NCI-H524 treated with DMSO at 0.1 percent for 48 hours (cell line): ENCODE results near the gene CDH6.

Source experiments
- DNase-seq: peaks from one replicate; lab custom pipeline; 2025; lab: John Stamatoyannopoulos, UW

CDH6 gene

GRCh38 chr5:31250201-31250600, 56.7 kb downstream of the CDH6 start:
- DNase-seq, result no peak

GRCh38 chr5:31251032-31251431, 57.5 kb downstream of the CDH6 start:
- no peak for DNase-seq

- DNase-seq, result no peak
Observed at GRCh38 chr5:31255041-31255440, 61.6 kb downstream of the CDH6 start.

DNA sequence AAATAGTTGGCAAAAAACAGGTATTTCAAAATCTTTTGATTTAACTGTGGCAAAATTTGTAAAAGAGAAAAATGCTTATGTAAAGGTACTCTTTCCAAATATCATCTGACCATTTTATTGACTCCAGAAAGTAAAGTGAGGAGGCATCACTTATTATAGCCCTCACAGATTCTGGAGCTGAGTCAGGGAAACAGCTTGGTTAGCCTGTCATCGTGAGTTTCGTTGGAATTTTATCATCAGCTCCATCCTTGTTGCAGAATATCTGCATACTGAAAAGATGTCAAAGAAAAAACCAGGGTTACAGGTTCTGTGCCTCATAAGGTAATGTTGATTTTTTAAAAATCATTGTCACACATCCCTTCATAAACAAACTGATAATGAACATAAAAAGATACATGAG, 74.8 kb downstream of the CDH6 start:
- DNase-seq, result no peak

DNA sequence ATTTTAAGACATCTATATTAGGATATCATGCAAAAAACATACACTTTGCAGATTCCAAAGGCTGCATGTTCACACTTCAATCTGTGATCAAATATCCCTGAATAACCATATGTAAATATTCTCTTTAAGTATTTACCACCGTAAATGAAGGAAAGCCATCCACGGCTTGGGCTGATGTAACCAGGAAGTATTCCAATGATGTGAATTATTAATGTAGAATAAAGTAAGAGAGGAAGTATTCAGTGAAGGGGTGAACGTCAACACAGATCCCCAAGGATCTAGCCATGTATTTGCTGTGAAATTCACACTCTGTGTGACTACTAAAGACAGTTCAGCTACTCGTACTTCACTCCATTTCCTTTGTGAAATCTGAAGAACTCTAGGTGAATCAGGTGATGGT, 75.2 kb downstream of the CDH6 start:
- no peak for DNase-seq

DNA sequence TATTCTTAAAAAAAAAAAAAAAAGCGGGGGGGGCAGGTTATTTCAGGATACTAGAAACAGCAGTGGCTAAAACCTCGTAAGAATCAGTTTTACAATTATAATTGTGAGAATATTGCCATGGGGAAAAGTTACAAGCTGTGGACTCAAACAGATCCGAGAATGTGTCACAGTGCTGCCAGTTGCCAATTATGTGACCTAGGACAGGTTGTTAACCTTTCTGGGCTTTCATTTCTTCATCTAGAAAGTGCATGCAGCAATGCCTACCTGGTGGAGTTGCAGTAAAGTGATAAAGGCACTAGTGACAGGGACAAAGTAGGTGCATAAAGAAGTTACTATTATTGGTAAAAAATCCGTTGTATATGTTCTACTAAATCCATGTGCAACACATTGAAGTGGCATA, 75.8 kb downstream of the CDH6 start:
- DNase-seq, result no peak

DNA sequence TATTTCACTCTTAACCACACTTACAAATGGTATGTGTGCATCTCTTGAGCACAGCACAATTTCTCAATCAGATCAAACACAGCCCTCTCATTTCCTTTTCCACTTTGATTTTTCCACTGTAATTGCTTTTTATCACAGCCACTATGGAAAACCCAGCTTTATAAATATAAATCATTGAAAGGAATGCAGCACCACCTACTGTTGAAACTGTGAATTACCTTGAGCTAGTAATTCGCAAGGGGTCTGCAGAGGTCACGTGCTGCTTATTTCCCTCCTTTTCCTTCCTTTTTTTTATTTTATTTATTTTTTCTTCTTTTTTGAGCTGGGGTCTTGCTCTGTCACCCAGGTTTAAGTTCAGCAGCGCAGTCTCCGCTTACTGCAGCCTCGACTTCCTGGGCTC, 76.9 kb downstream of the CDH6 start:
- no peak for DNase-seq

GRCh38 chr5:31271567-31271966, 78.1 kb downstream of the CDH6 start:
- no peak for DNase-seq

GRCh38 chr5:31273161-31273560, 79.7 kb downstream of the CDH6 start:
- no peak for DNase-seq

- no peak for DNase-seq
Observed at GRCh38 chr5:31273631-31274378, 80.3 kb downstream of the CDH6 start.

DNA sequence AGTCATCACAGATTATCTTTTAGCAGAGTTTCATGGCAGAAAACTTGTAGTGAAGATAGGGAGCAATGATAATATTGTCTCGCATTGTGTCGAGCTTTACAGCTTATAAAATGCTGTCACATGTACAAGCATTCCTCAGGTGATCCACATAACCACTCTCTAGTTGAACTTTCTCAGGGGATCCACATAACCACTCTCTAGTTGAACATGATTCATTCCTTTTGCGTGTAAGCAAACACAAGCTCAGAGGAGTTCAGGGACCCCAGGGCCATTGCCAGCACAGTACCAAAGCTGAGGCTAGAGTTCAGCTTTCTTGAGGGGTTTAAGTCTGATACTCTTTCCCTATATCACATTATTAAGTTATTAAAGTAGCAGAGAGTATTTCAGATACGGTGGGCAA, 86.7 kb downstream of the CDH6 start:
- DNase-seq, result no peak

DNA sequence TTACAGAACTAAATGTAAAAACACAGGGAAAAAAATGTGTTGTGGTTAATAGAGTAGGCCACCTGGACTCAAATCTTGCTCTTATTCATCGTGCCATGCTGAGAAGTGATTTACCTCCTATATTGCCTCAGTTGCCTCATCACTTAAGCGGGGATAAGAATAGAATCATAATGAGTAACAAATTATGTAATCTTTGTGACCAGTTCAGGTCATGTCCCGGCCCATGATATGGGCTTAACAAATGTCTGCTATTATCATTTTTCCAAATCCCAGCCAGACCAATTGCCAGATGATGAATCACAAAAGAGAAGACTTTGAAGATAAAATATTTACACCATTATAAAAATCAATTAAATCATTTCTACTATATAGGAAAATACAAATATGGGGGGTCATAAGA, 89.8 kb downstream of the CDH6 start:
- DNase-seq, result no peak

DNA sequence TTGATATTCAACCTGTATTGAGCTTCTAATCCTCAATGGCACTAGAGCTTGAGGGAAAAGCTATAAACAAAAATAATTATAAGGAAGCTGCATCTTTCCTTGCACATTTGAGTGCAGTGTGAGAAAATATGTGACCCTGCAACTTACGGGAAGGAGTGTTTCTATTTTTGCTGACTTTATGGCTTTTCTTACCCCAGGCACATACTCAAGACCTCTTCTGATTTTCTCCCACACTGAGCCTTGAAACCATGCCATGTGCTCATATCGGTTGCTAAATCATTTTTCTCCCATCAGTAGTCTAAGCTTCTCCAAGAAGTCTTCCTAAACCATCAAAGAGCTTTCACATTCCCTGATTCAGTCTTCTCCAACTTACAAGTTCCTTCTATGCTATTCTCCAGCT, 91.5 kb downstream of the CDH6 start:
- DNase-seq, result no peak

- DNase-seq, result no peak
Observed at GRCh38 chr5:31287985-31288384, 94.5 kb downstream of the CDH6 start.

DNA sequence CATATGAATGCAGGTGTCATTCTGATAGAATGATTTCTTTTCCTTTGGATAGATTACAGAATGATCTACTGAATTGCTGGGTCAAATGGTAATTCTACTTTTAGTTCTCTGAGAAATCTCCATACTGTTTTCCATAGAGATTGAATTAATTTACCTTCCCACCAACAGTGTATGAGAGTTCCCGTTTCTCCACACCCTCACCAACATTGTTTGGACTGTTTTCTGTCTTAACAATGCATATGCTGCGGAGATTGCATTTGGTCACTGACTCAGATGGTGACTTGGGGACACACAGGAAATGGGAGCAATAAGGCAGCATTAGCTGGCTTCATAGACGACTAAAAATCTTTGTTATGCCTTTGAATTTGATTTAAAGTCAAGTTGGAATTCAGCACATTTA, 95.9 kb downstream of the CDH6 start:
- no peak for DNase-seq

DNA sequence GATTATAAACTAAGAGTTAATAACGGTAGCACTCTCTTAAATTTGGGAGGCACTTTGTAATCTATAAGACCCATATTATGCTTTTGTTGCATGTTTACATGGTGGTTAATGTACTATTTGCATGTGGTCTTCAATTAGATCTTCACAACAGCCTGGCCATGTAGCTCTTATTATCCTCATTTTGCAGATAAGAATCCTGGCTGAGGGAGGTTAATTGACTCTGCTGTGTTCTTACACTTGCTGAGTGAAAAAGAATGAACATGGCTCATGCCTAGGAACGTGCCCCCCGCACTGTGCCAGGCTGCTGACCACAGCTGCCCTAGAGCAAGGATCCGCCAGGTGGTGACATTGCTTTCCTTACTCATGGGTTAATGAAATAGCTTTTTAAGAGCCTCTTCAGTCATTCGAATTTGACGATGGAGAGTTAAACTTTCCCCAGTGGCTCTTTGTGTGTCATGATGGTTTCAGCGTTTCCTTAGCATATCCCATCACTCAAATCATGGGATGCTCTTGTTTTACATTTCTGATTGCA, 97.9 kb downstream of the CDH6 start:
- no peak for DNase-seq

DNA sequence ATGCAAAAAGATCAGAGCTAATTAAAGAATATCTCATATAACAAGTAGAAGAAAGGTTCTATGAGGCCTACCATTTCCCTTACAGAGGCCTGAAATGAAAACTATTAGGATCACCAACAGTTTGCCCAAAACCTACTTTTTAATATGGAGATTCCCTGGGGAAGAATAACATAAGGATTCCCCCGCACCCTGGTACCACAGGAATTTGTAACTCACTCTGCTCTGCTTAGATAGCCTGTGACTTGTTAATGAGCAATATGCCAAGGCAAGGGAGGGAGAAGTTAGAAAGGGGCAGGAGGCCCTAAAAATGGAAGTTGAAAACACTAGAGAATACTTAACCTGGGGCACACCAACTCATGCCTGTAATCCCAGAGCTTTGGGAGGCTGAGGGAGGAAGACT, 107.0 kb downstream of the CDH6 start:
- no peak for DNase-seq

GRCh38 chr5:31301833-31302232, 108.3 kb downstream of the CDH6 start:
- no peak for DNase-seq

GRCh38 chr5:31303688-31304087, 110.2 kb downstream of the CDH6 start:
- DNase-seq, result no peak

- no peak for DNase-seq
Observed at GRCh38 chr5:31317665-31318064, 124.2 kb downstream of the CDH6 start.

DNA sequence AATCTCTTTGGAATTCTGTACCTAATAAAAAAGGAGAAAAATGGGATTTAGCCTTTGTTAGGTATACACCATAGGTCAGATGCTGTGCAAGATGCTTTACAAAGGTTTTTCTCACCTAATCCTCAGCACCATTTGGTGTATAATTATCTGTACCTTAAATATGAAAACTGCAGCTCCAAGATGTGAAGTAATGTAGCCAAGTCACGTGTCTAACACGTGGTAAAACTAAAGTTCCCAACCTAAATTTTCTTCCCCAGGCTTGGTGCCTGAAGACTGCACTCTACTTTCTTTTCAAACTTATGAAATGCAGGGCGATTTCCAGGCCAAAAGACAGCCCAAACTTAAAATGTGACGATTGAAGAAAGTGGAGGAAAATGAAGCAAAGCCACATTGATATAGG, 125.8 kb downstream of the CDH6 start:
- DNase-seq, result no peak

GRCh38 chr5:31322946-31323345, 129.5 kb downstream of the CDH6 start:
- no peak for DNase-seq

GRCh38 chr5:31324842-31325241, 131.4 kb downstream of the CDH6 start:
- DNase-seq, result no peak

GRCh38 chr5:31328040-31328733, 134.7 kb downstream of the CDH6 start:
- no peak for DNase-seq
